NCI-H1417 (cell line): Measurements from ENCODE around the gene AQR.
"Not testable (repeated sequence)": the region's sequence is repeated elsewhere in the genome, so short reads cannot be mapped to it uniquely, and the experiment has no call there.

Experiments used
- DNase-seq, 3 experiments: peaks; one replicate each; lab custom pipeline; 2025; lab: John Stamatoyannopoulos, UW

Gene AQR

DNA sequence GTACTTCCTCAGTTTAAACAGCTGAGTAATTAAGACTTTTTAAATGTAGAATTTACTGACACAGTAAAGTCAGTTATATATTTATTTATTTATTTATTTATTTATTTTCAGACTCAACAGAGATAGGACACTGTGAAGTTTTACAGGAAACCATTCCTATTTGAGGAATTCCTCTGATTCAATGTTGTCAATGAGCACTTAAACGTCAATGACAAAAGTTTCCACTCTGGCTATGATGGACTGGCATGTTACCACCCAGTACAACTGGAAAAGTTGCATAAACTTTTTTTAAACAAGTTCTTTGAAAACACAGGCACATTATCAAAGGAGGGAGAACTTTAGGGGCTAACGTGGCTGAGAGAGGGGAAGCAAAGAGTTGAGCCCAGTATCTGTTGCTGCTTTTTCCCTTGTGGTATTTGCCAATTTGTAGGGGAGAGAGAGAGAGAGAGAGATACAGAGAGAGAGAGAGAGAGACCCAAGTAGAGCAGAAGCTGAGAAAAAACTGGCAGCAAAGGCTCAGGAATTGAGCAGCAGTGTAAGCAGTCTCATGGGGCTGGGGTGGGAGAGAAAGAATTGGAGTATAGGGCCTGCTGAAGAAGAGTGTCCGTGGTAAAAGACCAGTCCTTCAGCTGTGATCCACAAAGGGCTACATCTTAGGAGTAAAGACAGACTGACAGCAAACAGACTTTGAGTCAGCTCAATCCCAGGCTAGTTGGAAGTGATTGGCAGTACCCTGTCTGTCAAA lies 155.9 kb downstream of the AQR start:
- DNase-seq = no peak

DNA sequence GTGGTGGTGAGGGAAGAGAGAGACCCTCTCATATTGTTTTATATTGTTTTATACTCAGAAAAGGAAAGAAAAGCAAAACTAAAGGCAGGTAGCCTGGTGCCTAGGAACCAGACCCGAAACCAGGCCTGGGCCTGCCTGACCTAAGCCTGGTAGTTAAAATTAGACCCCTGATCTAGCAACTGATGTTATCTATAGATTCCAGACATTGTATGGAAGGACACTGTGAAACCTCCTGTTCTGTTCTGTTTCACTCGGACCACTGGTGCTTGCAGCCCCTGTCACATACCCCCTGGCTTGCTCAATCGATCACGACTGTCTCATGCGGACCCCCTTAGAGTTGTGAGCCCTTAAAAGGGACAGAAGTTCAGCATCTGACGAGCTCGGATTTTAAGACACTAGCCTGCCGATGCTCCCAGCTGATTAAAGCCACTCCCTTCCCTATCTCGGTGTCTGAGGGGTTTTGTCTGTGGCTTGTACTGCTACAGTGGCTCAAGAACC lies 156.6 kb downstream of the AQR start:
- not testable (repeated sequence) for DNase-seq

DNA sequence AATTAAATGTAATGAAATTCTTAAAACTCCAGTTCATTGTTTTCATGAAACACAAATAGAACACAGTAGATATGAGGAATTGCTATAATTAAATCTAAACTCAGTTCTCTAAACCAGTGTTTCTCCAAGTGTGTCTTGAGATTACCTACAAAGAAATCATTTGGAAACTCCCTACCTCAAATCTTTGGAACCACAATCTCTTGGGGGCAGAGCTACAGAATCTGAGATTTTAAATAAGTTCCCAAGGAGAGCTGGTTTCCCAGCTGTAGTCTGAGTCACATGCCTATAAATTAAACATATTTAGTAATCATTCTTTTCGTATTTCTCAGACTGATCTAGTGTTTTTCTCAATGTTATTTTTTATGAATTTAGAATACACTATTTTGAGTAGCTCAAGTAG lies 157.2 kb downstream of the AQR start:
- no peak for DNase-seq

DNA sequence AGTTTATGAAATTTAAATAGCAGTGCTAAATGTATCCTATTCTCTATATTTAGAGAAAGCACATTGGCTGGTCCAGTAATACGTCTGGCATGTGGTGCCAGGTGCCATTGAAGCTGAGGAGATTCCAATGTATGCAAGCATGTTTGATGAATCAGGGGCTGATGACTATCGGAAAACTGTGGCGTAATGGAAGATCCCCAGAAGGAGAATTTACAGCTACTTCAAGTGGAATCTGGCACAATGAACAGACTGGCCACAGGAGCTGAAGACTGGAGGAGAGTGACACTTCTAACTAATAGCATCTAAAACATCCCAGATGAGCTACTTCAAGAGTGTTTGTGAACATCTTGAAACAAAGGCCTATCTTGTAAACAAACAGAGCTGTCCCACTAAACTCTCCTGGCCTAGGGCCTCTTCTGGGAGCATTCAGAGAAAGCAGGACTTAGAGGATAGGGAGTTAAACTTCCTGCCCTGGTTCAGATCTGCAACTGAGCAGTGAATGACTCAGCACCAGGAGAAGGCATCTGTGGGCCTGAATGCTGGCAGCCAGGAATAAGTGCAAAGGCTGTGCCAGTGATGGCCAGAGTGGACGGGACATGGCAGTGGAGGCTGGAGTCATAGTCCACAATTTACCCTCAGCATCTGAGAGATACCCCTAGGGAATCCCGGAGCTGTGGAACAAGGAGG lies 159.0 kb downstream of the AQR start:
- DNase-seq = no peak

DNA sequence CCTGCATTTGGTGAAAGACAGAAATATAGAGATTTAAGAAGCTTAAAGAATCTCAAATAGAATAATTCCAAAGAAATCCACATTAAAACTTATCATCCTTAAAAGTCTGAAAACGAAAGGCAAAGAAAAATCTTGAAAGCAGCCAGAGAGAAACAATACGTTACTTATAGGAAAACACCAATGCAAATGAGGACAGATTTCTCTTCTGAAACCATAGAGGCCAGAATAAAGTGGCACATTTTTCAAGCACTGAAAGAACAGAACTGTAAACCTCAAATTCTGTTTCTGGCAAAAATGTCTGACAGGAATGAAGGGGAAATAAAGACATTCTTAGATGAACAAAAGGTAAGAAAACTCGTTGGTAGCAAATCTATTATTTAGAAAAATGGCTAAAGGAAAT lies 160.4 kb downstream of the AQR start:
- DNase-seq = no peak

DNA sequence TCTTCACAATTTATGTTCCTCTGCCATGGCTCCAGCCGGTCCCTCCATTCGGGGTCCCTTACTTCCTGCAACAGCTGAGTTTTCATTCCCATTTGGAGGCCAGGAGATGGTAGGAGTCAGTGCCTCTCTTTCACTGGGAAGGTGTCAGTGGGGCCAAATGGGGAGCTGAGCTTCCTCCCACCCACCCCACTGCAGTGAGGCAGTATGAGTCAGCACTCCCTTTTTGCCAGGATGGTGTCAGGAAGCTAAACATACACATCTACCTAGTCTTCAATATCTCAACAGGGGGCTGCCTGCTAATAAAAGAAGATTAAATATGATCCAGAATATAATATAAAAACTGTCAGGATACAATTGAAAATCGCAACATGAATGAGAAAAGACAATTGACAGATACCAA lies 161.5 kb downstream of the AQR start:
- DNase-seq = no peak

DNA sequence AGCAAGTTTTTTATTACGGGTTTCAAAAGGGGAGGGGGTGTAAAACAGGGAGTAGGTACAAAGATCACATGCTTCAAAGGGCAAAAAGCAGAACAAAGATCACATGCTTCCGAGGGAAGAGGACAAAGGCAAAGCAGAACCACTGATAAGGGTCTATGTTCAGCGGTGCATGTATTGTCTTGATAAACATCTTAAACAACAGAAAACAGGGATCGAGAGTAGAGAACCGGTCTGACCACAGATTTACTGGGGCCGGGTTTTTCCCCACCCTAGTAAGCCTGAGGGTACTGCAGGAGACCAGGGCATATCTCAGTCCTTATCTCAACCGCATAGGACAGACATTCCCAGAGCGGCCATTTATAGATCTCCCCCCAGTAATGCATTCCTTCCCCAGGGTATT lies 162.3 kb downstream of the AQR start:
- not testable (repeated sequence) for DNase-seq

DNA sequence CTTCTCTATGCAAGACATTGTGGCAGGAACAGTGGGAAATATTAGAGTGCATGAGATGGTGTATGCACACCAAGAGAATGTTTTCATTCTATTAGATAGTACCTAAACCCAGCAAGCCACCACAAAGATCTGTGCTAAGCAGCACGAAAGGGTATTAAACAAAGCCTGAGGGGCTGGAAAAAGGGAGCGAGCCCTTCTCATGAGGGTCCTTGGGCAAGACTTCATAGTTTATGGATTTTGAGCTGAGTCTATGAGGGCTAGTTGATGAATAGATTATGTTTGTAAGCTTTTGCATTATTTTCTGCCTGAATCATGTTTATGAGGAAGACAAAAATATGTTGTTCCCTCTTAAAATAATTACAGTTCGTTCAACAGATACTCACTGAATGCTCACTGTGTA lies 164.8 kb downstream of the AQR start:
- DNase-seq = no peak

DNA sequence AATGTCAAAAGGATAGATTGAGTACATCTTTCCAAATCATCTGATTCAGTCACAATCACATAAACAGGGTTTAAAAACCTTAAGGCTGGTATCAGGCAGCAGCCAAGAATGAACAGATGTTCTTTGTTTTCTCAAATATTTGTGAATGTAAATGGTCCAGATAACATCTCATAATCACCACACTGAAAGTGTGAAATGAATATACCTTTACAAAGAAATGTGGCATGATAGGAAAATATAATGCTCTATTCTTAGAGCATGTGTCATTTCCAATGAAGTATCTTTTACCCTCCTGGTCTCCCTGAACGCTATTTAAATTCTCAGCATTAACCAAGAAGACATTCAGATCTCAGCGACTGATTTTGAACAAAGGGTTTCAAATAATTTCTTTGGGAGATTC lies 165.4 kb downstream of the AQR start:
- no peak for DNase-seq

DNA sequence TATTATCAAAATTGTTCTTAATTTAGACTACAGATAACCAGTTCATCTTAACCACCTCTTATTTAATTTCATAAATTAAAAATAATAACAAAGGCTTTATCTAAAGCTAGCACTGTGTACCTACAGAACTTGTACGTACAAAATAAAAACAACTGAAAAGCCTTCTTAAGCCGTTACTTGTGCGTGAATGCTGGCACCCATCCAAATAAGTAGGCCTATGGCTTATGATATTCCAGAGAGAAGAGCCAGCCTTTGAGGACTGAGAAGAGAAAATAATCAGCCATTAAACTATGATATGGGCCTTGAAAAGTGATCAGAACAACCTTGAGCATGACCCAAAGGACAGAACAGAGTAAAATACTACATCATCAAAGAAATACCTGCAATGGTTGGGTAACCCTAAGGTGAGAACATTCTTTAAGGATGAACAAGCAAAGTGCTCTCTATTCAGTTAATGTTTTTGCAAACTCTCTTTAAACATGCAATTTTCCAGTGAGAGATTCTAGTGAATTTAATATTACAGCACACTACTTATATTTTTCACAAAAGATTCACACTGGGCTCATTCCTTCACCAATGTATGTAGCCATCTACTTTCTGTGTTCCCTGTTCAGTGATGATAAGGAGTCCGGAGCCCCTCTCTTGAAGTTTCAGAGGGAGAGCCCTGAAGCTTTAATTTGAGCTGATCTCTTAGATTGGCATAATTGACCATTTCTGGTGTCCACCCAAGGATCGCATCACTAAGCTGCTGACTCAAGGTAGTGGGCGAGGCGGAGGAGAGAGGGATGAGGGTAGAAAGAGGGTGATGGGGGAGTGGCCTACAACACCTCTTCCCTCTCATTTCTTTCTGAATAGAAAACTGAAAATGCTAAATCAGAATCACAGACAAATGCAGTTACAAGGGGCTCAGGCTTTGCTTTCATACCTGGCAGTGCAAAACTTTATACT lies 166.5 kb downstream of the AQR start:
- DNase-seq = peak in 1 of 3 experiments; percentile 10

DNA sequence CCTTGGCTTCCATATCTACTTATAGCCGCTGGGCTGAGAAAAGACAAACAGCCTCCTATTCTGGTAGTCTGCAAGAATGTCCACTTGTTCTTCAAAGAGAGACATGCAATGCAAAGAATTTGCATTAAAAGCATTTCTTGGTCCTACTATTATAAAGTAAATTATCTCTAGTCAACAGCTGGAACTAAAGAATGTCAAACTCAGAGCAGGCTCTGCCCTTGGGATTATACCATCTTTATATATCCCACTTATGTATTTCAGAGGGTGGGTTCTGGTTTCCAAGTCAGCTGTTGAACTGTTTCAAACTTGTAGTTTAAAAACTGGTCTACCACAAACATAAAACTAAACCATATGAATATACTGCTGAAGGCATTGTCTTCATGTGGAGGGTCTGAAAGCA lies 167.2 kb downstream of the AQR start:
- no peak for DNase-seq
